ENCODE measurements around the gene ST8SIA4. TPM values are rescaled to one million over a fixed set of nuclear protein-coding genes. Genes with fewer than 3 reads are reported as not detected.

Gene ST8SIA4
- total RNA-seq, 1 experiment from 2014 or later = 0.41 TPM

DNA sequence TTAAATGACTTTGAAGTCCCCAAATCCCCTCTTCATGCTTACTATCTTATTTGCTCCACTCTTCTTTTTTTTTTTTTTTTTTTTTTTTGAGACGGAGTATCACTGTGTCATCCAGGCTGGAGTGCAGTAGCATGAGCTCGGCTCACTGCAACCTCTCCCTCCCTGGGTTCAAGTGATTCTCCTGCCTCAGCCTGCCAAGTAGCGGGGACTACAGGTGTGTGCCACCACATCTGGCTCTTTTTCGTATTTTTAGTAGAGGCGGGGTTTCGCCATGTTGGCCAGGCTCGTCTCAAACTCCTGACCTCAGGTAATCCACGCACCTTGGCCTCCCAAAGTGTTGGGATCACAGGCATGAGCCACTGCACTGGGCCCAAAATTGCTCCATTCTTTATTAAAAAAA lies 51.0 kb downstream of the ST8SIA4 start:
- CTCF ChIA-PET = no interaction called here
- no peaks in the 10 kb centered on the region for H3K27me3 ChIP-seq (ENCODE audit: control insufficient read depth, insufficient read depth, low read length)
- no peaks in the 10 kb centered on the region for H3K36me3 ChIP-seq (ENCODE audit: control insufficient read depth, insufficient read depth, low read length)
- intact Hi-C loops (cut with micrococcal nuclease; ENCODE audit: unreplicated experiment) = no loop called here
- in situ Hi-C loops (cut with HindIII; ENCODE audit: low pct_unique_long_range_greater_than_20kb, low sequenced_read_pairs) = no loop called here
- no TSS peak for BruUV-seq (replicated peaks)
- ATAC-seq (no peak), DNase-seq (ENCODE audit: low read depth, low spot score) (no peak)
- no peak overlapping the region for H3K27ac ChIP-seq (ENCODE audit: low read length)
- H3K4me3 ChIP-seq (ENCODE audit: low read depth in 2 of 2, low read length in 2 of 2) = no peak overlapping the region
- H3K9me3 ChIP-seq (ENCODE audit: control insufficient read depth, insufficient read depth, low read depth, low read length) = no peaks in the 10 kb centered on the region
- H3K4me1 ChIP-seq (ENCODE audit: control insufficient read depth, insufficient read depth, low read length) = no peaks in the 10 kb centered on the region
- POLR2A ChIA-PET = no interaction called here
- TF ChIP-seq SIN3A (IDR thresholded peaks at IDR 0.05; ENCODE audit: borderline replicate concordance, insufficient read depth, low read depth, low read length) (no peak), CTCF (IDR thresholded peaks at IDR 0.05) (no peak), TCF7L2 (IDR thresholded peaks at IDR 0.05; ENCODE audit: low read depth, low read length) (no peak), POLR2AphosphoS5 (IDR thresholded peaks at IDR 0.05; ENCODE audit: low read depth, low read length) (no peak), REST (IDR thresholded peaks at IDR 0.05; ENCODE audit: insufficient read depth in 1 of 2, low read depth in 2 of 2, low read length in 1 of 2) (no peak)

DNA sequence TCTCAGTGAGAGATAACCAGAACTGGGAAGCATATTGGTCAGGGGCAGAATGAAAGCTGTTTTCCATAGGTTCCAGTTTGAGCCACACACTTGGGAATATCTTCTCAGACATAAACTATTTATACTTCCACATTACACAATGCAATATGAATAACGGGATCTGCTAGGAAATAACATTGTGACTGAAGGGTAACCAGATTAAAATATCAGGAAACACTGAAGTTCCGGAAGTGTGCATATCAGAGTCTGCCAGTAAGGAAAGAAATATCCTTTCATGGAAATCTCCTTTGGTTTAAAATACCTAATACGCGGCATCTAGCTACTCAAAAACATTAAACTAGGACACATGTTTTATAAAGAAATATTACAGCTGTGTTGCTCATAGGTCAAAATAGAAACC lies 56.3 kb downstream of the ST8SIA4 start:
- CTCF ChIA-PET = no interaction called here
- H3K4me3 ChIP-seq (ENCODE audit: low read depth in 2 of 2, low read length in 2 of 2) = no peak overlapping the region

More for the DNA sequence above, 56.3 kb downstream of the ST8SIA4 start:
- BruUV-seq (replicated peaks) = no TSS peak
- in situ Hi-C loops (cut with HindIII; ENCODE audit: low pct_unique_long_range_greater_than_20kb, low sequenced_read_pairs) (no loop called here), intact Hi-C loops (cut with micrococcal nuclease; ENCODE audit: unreplicated experiment) (no loop called here)
- no peaks in the 10 kb centered on the region for H3K36me3 ChIP-seq (ENCODE audit: control insufficient read depth, insufficient read depth, low read length)
- ATAC-seq (no peak), DNase-seq (ENCODE audit: low read depth, low spot score) (no peak)
- H3K27ac ChIP-seq (ENCODE audit: low read length) = no peak overlapping the region
- no peaks in the 10 kb centered on the region for H3K9me3 ChIP-seq (ENCODE audit: control insufficient read depth, insufficient read depth, low read depth, low read length)
- POLR2A ChIA-PET = no interaction called here
- H3K27me3 ChIP-seq (ENCODE audit: control insufficient read depth, insufficient read depth, low read length) = no peaks in the 10 kb centered on the region
- H3K4me1 ChIP-seq (ENCODE audit: control insufficient read depth, insufficient read depth, low read length) = no peaks in the 10 kb centered on the region
- TF ChIP-seq TCF7L2 (IDR thresholded peaks at IDR 0.05; ENCODE audit: low read depth, low read length) = no peak
- TF ChIP-seq CTCF (IDR thresholded peaks at IDR 0.05) = no peak

All from Panc1 (cell line).